ELF-1 (cell line): ENCODE measurements around the gene DYNLT2.
A peak's percentile ranks its signal among the peaks of the same experiment; 100 is the strongest.

Experiments used
- DNase-seq: peaks from one replicate; pipeline ENCODE4 v3.0.0-alpha.2; 2016; ENCODE audit warnings: low read depth, low spot score

Gene DYNLT2

GRCh38 chr6:169751242-169752073 is at the start of gene DYNLT2, which contains the start of gene ERMARD:
TSS of gene DYNLT2 (minus strand) at chr6:169751572. CDS start at chr6:169751458, 114 bp downstream.
TSS of gene ERMARD (plus strand) at chr6:169751622. CDS start at chr6:169751658, 36 bp downstream.
- peak; percentile 98 for DNase-seq

- peak; percentile 54 for DNase-seq
Measured at GRCh38 chr6:169800668-169801395, 49.5 kb upstream of the DYNLT2 start.

GRCh38 chr6:169800116-169800667 is 48.8 kb upstream of the DYNLT2 start:
- no peak for DNase-seq

GRCh38 chr6:169799474-169799926 is 48.1 kb upstream of the DYNLT2 start:
- DNase-seq: no peak

- no peak for DNase-seq
Measured at GRCh38 chr6:169798764-169799473, 47.5 kb upstream of the DYNLT2 start.

- DNase-seq: no peak
Measured at GRCh38 chr6:169795196-169795595, 43.8 kb upstream of the DYNLT2 start.

DNA sequence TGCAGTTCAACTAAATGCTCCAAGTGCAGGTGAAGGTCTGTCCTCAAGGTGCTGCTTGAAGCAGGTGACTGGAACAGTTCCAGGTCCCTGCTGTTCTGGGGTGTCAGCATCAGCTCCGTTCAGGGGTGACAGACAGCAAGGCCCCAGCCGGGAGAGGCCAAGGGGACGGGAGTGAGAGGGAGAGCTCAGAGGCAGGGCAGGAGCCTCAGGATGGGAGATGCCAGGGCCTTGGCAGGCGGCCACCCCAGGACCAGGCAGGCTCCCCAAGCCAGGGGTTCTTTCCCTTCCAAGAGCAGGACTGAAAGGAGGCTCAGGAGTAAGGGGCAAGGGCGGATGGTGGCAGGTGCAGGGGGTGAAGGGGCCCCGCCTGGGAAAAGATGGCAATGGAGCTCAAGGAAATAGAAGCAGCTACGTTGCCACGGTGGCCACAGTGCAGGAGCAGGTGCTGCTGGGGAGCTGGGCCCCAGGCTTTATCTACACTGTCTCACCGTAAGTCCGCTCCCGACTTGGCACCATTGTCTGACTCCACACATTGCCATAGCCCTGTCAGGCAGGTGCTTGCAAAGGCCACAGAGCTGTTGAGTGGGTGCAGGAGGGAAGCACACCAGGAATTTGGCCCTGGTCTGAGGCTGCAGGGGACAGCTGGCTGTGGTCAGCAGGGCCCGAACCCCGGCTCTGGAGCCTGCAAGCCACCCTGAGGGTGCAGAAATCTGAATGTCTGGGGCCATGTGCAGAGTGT is 43.1 kb upstream of the DYNLT2 start:
- no peak for DNase-seq

GRCh38 chr6:169793408-169793807 is 42.0 kb upstream of the DYNLT2 start:
- DNase-seq: no peak

DNA sequence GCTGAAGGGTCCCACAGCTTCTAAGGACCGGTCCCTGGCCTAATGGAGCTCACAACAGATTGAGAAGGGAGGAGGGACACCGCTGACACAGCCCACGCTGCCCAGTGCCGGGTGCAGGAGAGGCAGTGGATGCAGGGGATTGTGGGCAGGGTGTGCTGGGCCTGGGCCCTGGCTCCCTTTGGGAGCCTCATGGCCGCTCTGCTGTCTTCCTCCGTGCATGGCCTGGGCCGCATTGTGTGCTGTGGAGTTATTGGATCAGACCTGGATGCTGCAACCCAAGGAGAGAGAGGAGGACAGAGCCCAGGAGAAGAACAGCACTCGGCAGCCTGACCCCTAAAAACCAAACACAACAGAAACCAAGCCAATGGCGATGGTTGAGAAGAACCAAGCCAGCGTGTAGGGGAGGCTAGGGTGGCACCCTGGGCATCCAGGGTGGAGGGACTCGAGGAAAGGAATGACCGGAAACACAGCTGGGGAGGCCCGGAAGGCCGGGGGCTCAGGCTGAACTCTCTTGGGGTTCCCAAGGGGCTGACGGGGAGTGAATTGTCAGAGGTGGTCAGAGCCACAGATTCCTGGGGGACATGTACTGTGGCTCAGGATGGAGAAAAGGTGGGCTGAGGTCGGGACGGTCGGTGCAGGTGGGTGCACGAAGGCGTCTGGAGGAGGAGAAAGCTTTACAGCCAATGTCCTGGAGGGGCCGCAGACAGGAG is 41.1 kb upstream of the DYNLT2 start:
- no peak for DNase-seq

DNA sequence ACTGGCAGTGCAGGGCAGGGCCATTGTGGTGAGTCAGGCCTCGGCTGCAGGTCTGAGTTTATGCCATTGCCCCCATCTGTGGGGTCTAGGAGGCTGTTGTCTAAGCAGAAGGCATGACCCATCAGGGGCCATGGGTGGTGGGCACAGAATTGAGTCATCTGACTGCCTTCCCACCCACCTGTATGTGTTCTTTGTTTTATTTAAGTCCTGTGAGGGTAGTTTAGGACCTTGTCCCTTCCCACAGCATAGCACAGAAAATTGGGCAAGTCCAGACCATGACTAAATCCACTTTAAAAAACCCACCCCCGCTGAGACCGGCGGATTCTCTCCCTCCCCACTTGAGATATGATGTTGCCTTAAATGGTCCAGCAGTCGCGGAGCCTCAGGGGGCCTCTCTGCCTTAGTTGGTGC is 40.4 kb upstream of the DYNLT2 start:
- DNase-seq: no peak

GRCh38 chr6:169789944-169790927 is 38.9 kb upstream of the DYNLT2 start:
- peak; percentile 91 for DNase-seq

DNA sequence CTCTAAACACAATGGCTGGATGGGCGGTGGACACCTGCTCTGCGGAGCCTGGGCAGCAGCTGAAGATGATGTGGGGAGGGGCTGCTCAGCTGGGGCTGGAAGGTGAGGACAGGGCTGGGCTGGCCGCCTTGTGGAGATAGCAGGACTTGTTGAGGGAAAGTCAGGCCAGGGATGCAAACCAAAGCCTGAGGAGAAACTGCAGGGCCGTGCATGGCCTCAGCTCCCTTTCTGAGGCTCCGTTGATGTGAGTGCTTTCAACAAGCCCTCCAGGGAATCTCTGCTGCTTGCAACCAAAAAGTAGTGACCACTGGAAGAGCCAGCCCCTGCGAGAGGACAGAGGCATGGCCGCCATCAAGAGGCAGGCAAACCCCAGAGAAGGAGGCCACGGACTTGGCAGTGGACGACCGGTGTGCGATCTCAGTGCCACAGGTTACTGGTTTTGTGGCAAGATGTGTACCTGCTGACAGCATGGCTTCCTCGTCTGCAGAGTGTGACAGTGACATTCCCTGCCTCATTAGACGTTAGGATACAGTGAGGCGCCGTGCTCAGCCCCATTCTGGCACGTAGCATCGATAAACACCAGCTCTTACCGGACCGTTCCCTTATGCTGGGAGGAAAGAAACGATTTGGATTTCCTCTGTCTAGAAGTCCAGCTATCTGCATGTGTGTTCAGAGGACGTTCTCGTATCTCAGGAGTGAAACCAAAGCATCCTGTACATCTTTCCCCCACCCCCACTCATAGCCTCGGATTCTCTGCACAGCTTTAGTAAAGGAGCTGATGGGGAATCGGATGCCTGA is 38.0 kb upstream of the DYNLT2 start:
- DNase-seq: peak; percentile 48

DNA sequence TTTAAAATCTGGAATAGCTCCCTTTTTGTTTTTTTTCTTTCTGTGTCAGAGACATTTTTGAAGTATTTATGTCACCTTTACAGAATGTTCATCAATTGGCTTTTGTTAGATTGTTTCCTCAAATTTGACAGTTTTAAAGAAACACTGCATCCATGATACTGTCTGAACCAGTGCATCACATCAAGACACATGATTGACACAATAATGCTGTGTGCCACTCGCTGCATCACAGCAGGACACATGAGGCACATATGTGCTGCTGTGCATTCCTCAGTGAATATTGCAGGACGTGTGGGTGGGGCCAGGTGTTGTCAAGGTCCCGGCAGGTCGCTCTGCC is 37.4 kb upstream of the DYNLT2 start:
- DNase-seq: no peak

GRCh38 chr6:169787797-169788196 is 36.4 kb upstream of the DYNLT2 start:
- no peak for DNase-seq

DNA sequence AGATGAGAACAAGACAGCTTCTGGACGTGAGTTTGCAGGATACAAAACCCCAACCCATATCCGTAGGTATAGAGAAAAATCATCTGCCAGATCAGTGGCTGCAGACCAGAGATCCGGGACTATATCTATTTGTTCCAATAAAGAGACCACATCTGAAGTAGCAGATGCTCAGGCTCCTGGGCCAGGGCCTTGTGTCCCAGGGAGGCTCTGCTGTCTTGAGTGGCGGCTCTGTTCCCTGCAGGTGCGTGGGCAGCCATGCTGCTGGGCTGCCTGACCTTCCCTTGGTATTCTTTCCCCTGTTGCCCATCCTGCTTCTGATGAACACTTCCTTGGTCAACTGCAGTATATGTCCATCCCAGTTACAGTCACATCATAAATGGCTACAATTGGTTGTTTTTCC is 35.0 kb upstream of the DYNLT2 start:
- DNase-seq: no peak

DNA sequence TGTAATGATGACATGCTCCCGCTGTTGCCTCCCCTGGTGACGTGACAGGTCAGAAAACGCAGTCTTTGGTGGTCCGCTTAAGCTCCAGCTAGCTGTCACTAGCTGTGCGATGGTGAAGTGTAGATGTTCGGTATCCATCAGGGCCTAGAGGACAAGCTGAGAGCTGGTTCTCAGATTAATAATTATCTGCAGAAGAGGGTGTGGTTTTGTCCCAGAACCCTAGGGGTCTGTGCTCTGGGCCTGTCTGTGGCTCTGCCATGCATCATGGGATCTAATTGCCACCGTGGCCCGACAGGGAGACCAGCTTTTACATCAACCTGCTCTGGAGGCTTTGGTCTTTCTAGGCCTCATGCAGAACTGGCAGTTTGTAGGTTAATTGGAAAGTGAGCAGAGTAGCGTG is 34.2 kb upstream of the DYNLT2 start:
- DNase-seq: no peak

DNA sequence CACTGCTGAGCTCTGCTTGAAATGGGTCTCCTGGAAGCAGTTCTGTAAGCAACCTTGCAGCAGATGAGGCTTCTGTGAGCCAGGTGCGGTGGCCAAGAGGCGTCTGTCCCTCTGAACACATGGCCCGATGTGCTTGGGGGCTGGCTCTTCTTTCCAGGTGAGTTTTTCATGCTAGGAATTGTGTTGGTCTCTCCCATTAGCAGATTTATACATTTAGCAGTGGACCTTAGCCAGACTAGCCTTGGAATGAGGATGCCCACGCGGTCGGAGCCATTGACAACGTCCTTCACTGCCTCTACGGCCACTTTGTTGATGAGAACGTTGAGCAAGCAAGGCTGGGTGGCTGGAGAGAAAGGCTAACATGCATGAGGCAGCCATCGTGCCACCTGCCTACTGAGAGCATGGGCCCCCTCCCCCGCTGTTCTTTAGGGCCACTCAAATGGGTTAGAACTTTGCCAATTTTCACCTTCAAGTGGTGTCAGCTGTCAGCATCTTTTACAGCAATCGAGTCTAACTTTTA is 33.5 kb upstream of the DYNLT2 start:
- no peak for DNase-seq
